ENCODE results near the gene FBXW8.

FBXW8 gene

DNA sequence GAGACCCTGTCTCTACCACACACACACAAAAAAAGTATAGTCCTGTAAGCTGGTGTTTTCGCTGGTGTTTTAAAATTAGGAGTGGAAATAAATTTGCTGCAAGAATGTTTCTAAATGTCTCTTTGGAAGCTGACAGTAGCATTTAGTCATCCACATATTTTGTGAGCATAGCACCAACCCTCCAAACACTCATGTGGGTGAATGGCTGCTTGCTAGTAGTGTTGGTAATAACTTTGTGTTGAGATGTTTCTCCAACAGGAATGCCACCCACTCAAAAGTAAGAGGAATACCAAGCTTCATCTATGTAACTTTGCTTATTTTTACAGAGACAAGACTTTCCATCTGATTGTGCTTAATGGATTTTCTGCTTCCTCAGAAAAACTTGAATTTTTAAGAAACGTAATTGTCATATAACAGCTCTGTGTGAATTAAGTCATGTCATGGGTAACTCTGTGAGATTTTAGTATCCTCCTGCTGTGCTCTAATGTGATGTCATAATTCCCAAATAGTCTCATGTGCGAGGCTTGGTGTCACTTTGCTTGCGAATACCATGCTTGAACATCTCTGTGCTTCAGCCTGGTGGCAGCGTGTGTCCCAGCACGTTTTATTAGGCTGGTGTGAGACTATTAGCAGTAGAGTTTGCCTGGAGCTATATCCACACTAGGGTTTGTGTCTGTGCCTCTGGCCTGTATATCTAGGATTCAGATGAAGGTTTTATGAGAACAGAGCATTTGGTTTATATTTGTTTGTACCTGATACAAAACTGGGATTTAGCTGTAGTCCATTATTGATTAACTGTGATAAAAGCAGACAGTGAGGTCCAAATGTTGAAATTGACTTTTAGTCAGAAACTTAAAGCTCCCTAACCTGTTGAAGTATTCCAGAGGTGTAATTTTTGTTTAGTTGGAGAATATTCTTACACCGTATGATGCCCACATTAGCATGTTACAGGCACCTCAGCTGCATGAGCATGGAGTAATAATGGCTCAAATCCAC lies 80.5 kb downstream of the FBXW8 start:
- no peak overlapping the region for H3K4me3 ChIP-seq (ENCODE audit: low read depth, low read length)
- DNase-seq (ENCODE audit: low read depth) = no peak
- TF ChIP-seq, protein P1, sequence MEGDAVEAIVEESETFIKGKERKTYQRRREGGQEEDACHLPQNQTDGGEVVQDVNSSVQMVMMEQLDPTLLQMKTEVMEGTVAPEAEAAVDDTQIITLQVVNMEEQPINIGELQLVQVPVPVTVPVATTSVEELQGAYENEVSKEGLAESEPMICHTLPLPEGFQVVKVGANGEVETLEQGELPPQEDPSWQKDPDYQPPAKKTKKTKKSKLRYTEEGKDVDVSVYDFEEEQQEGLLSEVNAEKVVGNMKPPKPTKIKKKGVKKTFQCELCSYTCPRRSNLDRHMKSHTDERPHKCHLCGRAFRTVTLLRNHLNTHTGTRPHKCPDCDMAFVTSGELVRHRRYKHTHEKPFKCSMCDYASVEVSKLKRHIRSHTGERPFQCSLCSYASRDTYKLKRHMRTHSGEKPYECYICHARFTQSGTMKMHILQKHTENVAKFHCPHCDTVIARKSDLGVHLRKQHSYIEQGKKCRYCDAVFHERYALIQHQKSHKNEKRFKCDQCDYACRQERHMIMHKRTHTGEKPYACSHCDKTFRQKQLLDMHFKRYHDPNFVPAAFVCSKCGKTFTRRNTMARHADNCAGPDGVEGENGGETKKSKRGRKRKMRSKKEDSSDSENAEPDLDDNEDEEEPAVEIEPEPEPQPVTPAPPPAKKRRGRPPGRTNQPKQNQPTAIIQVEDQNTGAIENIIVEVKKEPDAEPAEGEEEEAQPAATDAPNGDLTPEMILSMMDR (IDR thresholded peaks at IDR 0.05; ENCODE audit: low read depth, low read length, missing control alignments) = no peak

GRCh38 chr12:116996093-116996492 lies 85.3 kb downstream of the FBXW8 start:
- TF ChIP-seq, protein P1 (IDR thresholded peaks at IDR 0.05; ENCODE audit: low read depth, low read length, missing control alignments) = no peak
- H3K4me3 ChIP-seq (ENCODE audit: low read depth, low read length) = no peak overlapping the region
- no peak for DNase-seq (ENCODE audit: low read depth)

DNA sequence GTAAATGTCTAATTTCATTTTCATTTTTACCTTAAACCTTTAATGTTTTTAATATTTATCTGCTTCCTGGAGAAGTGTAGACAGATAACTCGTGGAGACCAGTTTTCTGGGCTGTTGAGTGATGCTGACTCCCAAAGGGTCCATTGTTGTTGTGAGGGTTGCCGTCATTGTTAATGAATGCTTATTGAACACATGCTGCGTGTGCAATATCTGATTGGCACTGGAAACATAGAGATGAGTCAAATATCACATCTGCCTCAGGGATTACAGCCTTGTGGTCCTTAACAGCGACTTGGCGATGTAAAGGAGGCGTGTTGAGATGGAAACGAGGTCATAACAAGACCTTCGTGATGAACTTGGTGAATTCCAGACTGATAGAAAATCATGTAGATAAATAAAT lies 85.9 kb downstream of the FBXW8 start:
- DNase-seq (ENCODE audit: low read depth) = no peak
- TF ChIP-seq, protein P1 (IDR thresholded peaks at IDR 0.05; ENCODE audit: low read depth, low read length, missing control alignments) = no peak
- no peak overlapping the region for H3K4me3 ChIP-seq (ENCODE audit: low read depth, low read length)

GRCh38 chr12:116999066-116999465 lies 88.3 kb downstream of the FBXW8 start:
- H3K4me3 ChIP-seq (ENCODE audit: low read depth, low read length) = no peak overlapping the region
- TF ChIP-seq, protein P1 (IDR thresholded peaks at IDR 0.05; ENCODE audit: low read depth, low read length, missing control alignments) = no peak
- no peak for DNase-seq (ENCODE audit: low read depth)

DNA sequence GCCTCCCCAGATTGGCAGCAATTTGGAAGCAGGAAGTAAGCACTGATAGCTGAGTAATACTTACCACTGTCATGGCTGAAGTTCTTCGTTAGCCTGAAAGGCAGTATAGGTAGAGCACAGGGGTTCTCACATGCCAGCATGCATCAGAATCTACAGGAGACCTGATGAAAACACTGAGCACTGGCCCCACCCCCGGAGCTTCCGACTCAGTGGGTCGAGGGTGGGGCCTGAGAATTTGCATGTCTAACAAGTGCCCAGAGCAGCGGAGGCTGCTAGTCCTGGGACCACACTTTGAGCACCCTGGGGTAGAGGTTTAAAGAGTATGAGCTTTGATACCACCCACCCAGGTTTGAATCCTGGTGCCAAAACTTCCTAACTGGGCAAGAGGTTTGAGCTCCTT lies 89.6 kb downstream of the FBXW8 start:
- TF ChIP-seq, protein P1 (IDR thresholded peaks at IDR 0.05; ENCODE audit: low read depth, low read length, missing control alignments) = no peak
- H3K4me3 ChIP-seq (ENCODE audit: low read depth, low read length) = no peak overlapping the region
- DNase-seq (ENCODE audit: low read depth) = no peak

DNA sequence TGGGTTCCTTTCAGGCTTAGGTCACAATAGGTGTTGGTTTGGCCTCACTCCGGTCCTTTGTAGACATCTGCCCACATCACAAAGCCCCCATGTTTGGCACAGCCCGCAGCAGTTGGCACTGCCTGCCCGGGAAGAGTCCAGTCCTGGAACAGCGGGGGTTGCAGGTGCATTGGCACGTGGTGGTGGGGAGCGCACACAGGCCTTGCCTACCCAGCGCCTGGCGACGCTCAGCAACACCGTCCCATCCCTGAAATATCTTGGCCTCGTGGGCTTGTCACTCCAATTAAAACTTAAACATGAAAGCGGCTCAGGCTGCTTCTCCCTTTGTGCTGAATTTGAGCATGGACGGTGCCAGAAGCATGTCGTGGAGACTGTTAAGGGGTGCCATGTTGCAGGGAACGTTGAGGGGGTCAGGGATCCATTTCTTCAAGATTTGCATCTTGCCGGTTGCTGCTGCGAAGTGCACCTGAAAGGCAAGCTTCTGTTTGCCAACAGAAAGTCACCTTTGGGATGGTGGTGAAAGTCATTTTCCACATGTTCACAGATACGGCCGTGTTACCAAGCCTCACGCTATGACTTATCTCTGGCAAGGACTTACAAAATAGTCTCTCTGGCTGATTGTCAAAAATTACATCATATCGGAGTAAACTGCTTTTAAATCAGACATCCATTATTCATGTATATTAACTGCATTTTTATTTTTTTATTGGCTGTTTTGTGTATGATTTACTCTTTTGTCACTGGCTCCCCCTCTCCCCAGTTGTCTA lies 91.5 kb downstream of the FBXW8 start:
- DNase-seq (ENCODE audit: low read depth) = no peak
- TF ChIP-seq, protein P1 (IDR thresholded peaks at IDR 0.05; ENCODE audit: low read depth, low read length, missing control alignments) = no peak
- H3K4me3 ChIP-seq (ENCODE audit: low read depth, low read length) = no peak overlapping the region

Data from GM12864 (cell line).